ENCODE measurements around the gene ZNF182.
"Not testable (repeated sequence)": the region's sequence is repeated elsewhere in the genome, so short reads cannot be mapped to it uniquely, and the experiment has no call there.

ZNF182 gene

DNA sequence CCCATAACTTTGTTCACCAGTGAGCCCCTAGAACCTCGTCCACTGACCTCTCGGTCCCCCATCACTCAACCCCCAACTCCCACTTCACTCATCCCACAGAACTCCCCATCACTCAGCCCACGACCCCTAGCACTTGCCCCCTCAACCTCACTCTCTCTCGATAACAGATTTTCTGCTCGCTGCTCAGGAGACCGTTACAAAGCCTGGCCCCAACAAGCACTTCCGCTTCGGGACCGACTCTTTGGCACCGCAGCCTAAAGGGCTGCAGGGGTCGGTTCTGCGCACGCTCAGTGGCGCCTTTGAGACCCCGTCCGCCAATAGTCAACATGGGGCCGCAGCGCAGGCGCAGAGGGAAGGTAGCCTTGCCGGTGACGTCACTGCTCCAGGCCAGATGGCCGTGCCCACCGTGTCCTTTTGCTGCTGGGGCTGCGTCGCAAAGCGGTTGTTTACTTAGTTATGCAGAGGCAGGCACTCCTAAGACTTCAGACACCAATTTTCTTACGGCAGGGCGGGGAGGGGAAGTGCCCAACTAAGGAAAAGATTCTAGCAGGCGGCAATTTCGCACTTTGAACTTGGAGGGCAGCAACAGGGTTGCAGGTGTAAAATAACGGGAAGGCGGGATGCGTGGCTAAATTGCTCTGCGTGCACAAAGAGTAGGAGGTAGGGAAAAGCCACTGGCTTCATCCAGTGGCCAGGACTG, at the start of gene ZNF182:
TSS of gene ZNF182 (minus strand) at position 232 of the 700 bp plus-strand sequence. CDS start 1,380 bp downstream, outside the sequence.
- peak; percentile 86 to 98 (median 95) for DNase-seq

DNA sequence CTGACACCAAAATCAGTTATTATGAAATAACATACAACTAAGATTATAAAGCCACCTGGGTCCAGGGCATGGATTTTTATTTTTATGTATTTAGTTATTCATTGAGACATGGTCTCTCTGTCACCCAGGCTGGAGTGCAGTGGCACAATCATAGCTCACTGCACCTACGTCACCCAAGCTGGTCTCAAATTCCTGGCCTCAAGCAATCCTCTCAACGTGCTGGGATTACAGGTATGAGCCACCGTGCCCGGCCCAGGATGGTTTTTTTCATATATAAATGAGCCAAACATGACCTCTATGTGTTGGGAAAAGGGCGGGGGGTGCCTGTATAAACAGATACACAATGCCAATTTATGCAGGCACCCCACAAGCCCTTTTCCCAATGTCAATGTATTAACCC, 43.1 kb upstream of the ZNF182 start:
- no peak for DNase-seq

DNA sequence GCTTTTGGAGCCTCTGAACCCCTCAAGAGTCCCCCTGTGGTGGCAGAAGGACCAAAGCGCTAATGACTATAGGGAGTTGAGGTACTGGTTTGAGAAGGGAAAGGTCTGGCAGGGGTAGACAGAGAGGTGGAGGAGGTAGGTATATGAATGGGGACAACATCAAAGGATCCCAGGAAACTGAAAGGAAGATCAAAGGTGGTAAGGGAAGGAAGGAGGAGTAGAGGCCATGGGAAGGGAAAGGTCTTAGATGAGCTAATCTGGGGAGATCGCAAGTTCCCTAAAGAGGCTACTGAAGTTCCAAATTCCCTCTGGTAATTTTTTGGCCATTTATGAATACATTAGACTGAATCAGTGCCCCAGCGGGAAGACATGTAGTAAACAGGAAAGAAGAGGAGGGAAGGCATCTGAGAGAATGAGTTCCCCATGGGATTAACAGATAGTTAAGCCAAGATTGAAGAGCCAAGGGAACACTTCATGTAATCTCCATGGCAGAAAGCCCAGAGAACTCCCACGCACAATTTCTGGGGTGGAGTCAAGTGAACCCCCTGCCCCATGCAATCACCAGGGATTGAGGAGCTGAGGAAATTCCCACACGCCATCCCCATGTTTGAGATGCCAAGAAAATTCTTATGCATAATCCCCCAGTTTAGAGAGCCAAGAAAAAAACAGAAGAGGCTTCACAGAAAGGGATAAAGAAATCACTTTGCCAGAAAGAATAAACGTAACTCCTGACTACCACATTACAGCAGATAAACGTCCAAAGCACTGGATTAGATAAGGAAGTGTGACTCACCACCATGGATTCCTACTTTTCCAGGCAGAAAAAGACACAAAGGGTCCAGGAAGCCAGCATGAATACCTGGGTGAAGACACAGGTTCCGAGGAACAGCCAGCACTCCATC, 41.9 kb upstream of the ZNF182 start:
- DNase-seq, result no peak

DNA sequence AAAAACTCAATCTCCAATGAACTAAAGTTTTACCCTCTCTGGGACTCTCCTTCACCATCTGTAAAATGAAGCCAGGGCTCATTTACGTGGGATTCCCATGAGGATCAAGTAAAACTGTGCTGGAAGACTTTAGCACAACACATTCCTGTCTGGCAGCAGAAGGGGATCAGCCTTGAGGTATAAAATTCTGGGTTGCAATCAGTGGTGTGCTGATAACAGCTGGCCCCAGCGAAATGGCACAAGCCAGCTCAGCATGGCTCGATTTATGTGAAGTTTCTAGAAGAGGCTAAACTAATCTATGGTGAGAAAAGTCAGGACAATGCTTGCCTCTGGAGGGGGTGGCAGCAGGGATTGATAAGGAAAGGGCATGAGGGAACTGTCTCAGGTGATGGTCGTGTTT, 39.3 kb upstream of the ZNF182 start:
- no peak for DNase-seq

DNA sequence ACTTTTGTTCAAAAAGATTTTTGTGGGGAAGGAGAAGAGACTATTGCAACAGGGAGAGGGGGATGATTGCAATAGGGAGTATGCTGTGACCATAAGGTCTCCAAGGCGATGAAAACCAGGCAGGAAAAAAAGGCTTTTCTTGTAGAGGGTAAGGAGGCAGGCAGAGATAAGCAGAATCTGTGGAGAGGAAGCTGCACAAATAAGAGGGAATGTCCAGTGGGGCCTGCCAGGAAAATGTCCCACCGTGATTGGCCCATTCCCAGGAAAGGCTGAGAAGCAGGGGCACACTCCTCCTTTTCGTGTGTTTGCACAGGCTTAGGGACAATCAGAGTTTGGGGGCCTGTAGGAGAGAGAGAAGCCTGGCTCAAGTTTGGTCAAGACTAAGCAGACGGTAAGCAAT, 32.1 kb upstream of the ZNF182 start:
- DNase-seq, result no peak

DNA sequence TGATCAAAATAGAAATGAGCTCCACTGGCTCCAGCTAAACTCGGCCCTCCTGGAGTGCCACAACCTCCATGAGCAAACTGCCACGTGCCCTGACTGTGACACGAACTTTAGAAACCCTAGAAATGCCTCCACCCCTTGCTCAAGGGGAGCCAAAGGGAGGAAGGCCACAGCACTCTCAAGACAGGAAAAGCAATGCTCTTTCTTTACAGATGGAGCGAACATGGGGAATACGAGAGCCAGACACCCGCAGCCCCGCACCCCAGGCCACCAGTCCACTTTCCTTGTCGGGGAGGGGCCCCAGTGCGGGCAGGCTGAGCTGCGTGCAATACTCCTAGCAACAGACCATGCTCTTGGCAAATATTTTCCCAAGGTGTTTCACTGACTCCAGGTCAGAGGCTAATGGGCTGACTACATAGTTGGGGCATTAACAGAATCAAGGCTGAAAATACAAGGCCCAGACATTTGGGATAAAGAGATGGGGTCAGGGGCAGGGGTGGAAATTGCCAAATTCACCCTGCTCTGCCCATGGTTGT, 26.9 kb upstream of the ZNF182 start:
- not testable (repeated sequence) for DNase-seq

DNA sequence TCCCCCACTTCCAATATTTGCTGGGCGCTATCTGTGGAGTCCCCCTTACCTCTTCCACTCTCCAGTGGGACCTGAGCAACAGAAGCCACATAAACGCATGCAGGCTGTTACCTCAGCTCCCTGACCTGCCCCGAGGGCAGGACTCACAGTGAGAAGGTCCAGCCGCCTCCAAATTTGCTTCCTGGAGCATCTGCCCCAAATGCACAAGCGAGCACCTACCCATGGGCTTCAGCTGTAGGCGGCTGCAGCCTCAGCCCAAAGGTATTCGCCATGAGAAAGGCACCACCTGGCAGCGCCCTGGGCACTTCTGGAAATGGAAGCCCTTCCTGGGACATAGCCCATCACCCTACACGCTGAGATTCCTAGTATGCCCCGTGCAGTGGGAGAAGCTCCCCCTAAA, 26.4 kb upstream of the ZNF182 start:
- DNase-seq, result no peak

DNA sequence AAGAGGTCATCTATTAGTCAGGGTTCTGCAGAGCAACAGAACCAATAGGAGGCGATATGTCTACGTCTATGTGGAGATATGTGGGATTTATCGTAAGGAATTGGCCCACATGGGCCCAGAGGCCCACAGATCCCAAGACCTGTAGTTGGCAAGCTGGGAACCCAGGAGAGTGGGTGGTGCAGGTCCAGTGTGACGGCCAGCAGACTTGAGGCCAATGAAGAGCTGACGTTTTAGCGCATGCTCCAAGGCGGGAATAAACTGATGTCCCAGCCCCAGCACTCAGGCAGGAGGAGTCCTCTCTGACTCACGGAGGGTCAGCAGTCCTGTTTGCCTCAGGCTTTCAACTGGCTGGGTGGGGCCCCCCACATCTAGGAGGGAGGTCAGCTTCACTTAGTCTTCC, 24.3 kb upstream of the ZNF182 start:
- no peak for DNase-seq

DNA sequence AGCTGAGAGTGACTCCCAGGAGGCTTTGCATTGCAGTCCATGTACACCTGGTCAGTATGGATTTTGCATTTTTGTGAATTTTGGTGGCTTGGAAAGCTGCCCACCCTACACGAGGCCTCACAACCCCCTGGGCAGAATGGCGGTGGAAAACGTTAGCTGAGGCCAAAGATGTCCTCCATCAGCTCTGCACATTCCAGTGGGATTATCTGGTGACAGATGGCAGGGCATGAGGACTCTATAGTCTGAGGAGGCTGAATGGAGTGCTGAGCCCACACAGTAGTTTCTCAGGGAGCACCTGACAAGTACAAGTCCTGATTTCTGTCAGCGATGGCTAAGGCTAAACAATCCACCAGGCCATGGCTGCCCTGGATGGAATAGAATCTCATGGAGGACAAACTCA, 23.8 kb upstream of the ZNF182 start:
- not testable (repeated sequence) for DNase-seq

DNA sequence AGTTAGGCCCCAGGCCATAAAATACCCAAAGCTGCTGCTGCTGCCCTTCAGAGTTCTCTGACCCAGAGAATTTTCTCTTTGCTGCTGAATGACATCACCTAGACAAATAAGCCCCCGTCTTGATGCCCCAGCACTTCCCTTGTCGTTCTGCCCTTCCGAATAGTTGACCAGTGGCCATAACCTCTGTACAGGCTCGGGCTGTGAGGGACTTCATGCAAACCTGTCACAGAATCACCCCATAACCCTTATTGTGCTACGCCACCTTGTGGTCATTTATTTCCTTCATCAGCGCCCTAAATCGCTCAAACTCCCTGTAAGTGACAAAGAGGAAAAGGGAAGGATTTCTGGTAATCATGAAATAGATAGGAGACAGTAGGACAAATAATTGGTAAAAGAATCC, 21.8 kb upstream of the ZNF182 start:
- DNase-seq, result peak; percentile 52 to 88 (median 59)

DNA sequence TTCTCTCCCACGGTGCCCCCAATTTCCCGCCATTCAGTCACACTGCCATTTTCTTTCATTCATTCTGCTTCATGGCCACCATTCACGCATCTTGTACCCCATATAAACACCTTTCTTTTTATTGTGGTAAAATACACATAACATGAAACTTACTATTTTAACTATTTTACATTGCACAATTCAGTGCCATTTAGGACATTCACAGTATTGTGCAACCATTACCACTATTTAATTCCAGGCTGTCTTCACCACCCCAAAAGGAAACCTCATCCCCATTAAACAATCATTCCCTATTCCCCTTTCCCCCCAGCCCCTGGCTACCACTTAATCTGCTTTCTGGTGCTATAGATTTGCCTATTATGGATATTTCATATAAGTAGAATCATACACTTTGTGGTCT, 18.9 kb upstream of the ZNF182 start:
- DNase-seq, result no peak

DNA sequence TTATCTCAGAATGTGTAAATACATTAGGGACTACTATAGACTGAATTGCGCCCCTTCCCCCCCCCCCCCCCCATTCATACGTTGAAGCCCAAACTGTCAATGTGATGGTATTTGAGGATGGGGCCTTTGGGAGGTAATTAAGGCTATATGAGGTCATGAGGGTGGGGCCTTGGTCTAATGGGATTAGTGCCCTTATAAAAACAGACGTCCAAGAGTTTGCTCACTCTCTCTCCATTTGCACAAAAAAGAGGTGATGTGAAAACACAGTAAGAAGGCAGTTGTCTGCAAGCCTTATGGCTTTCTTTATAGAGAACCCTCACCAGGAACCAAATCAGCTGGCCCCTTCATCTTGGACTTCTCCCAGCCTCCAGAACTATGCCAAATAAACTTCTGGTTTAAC, 18.3 kb upstream of the ZNF182 start:
- DNase-seq, result no peak

DNA sequence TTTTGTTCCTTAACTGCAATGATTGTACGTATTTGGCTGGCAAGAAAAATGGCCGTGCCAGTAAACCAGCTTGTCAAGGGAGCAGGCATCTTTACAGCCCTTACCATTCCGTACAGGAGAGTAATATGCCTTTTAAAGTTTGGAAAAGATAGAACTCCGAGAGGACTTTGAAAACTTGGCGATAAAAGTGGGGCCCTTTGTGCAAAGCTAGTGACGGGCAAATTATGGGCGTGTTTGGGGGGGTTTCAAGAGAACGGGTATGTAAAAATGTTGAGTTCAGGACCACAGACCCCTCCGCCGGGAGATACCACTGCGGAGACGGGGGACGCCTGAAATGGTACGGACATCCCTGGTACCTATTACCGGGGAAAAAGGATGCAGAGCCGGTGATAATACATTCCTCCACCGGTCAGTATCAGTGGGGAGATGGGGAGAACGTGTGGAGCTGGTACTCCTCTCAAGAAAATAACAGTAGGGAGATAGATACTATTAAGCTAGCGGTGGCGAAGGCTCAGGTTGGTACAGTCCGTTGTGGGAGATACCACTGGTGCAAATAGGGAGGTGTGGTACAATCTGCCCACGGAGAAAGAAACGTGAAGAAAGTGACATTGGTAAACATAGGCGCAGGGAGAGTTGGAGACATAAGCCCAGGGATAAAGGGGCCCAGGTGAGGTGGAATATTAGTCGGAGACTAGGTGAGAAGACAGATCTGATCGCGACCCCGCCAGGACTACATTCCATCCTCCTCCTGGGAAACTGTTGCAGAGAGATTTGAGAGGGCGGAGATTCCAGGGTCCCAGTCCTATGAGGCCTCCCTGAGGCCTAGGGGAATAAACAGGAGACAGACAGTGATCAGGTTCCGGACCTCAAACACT, 17.5 kb upstream of the ZNF182 start:
- DNase-seq, result peak; percentile 66 to 98 (median 97)

DNA sequence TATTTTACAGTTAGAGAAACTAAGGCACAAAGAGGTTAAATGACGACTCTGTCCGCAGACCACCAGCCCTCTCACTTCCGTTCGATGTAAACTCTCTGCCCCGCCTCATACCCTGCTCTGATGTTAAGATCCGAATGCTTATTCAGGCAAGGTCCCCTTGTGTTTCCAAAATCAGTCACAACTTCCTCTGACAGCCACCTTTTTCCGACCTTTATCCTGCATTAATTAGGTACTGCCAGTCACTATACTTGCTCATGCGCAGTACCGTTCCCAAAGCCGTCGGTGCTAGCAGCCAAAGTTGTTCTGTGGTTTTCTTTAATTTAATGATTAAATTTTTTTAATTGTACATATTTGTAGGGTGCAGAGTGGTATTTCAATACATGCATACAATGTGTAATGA, 16.7 kb upstream of the ZNF182 start:
- not testable (repeated sequence) for DNase-seq

DNA sequence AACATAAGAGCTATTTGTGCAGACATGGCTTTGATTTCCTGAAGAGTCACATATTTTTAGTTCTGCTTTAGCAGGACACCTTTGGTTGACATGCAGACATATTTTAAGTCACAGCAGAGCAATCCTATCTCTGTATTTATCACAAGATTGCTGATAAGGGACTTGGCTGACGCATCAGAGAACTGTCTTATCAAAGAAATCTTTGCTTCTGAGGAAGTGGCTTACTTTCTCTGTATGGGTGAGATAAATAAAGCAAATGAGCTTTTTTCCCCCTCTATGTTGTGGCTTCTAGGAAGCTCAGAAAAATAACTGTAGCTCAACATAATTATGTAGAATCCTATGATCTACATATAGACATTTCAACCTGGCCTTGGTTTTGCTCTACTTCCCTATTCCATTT, 16.1 kb upstream of the ZNF182 start:
- not testable (repeated sequence) for DNase-seq

DNA sequence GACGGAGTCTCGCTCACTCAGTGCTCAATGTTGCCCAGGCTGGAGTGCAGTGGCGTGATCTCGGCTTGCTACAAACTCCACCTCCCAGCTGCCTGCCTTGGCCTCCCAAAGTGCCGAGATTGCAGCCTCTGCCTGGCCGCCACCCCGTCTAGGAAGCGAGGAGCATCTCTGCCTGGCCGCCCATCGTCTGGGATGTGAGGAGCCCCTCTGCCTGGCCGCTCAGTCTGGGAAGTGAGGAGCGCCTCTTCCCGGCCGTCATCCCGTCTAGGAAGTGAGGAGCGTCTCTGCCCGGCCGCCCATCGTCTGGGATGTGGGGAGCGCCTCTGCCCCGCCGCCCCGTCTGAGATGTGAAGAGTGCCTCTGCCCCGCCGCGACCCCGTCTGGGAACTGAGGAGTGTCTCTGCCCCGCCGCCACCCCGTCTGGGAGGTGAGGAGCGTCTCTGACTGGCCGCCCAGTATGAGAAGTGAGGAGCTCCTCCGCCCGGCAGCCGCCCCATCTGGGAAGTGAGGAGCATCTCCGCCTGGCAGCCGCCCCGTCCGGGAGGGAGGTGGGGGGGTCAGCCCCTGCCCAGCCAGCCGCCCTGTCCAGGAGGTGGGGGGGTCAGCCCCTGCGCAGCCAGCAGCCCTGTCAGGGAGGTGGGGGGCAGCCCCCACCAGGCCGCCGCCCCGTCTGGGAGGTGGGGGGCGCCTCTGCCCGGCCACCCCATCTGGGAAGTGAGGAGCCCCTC, 13.0 kb upstream of the ZNF182 start:
- DNase-seq, result not testable (repeated sequence)

DNA sequence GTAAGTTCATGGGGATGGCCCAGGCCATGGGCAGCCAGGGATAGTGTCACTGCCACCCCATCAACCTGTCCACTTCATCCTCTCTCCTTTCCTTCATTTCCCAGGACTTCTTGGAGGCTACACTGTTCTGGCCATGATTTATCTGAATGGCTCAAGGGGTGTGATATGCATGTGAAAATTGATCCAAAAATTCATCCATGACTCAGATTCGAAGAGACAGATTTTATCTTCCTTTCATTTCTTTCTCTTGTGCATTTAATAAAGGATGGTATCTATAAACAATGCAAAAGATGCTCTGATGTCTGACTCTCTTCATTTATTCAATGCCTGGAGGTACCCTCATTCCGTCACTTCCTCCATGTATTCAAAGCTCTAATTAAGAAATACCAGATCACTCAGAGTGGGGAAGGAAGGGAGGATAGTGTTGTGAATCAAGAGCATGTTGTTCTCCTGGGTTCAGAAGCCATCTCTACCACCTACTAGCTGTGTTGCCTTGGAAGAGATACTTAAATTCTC, 5.7 kb upstream of the ZNF182 start:
- not testable (repeated sequence) for DNase-seq

DNA sequence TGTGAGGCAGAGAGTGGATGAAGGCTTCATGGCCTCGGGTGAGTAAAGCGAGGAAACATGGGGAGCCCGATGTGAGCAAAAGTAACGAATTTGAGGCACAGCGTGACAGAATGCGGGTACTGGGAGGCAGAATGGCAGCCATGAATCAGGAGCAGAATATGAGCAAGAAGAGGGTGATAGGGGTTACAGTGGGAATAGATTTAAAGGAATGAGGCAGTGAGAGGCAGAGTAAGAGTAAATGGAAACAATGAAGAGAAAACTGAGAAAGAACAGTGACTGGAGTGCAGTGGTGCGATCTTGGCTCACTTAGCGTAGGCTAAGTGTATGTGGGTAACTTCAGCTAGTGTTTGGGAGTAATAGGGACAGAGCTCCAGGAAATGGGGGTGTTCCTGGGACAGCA, 2.9 kb upstream of the ZNF182 start, which contains the start of gene SPACA5:
TSS of gene SPACA5 (plus strand) at position 301 of the 400 bp plus-strand sequence. CDS start 815 bp downstream, outside the sequence.
- not testable (repeated sequence) for DNase-seq

DNA sequence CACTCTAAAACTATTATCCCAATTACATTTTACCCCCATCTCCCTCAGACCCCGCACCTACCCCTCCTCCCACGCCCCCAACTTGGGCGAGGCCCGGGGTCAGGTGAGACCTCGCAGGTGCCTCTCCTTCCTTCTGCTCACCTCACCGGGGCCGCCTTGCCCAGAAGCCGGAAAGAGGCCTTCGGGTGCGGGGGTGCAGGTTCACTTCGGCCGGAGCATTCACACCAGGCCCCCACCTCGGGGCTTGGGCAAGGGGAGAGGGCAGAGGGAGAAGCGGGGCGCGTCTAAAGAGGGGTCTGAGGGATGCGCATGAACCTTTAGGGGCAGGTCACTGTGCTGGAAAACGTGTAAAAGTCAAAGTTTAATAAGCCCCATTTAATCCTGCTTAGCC, 427 bp downstream of the ZNF182 start:
- peak in 2 of 3 experiments; percentile 40 to 53 for DNase-seq

DNA sequence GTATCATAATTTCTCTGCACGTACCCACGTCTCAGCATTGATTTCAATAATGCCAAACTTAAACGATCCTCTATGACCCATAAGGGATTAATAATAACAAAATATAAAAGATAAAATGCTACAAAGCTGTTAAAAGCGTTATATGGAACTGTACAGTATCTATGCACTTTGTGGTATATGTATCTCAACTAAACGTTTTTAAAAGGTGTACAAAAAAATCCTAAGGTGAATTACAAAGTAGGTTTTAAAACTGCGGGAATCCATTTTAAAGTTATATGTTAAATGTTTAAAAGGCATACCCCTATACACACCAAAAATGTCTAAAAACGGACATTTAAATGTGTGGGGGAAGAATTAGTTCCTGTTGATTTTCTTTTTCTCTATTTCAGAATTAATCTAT, 860 bp downstream of the ZNF182 start:
- DNase-seq, result no peak

DNA sequence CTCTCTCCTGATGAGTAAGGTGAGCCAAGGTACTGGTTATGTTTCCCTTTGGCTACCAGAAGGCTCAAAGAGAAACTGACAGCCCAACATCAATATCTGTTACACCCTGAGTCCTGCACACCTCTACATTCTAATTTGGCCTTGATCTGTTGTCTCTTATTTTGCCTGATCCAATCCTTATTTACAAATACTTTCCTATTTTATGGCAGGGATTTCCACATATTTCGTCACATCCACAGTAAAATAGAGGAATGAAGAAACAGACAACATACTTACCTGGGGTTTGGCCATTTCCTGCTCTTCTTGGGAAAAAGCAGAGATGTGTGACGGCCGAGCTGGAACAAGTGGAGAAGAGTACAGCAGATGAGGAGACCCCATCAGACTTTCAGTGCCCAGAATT, 1.5 kb downstream of the ZNF182 start:
- DNase-seq, result no peak

DNA sequence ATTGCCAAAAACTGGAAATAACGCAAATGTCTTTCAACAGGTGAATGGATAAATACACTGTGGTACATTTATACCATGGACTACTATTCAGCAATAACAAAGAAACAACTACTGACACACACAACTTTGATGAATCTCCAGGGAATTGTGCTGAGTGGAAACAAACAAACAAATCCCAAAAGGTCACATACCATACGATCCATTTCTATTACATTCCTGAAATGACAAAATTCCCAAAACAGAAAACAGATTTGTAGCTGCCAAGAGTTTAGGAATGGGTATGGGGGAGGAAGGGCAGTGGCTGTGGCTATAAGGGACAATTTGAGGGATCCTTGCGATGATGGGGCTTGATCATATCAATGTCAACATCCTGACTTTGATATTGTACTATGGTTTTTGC, 2.5 kb downstream of the ZNF182 start:
- DNase-seq, result no peak
